Body of pancreas (tissue), 4 donors: ENCODE results near the gene ROR1. TPM values are rescaled to one million over a fixed set of nuclear protein-coding genes. Genes with fewer than 3 reads are reported as not detected.

Experiments
- ATAC-seq: fragments of 150-250 bp; one replicate; pipeline ENCODE4 v1.9.1; 2016
- DNase-seq, 4 donors: peaks; one replicate each; pipeline ENCODE4 v3.0.0-alpha.2; 2019
- H3K27ac ChIP-seq, 4 donors: fragments of 200-600 bp; sonication (generic); 1 replicate in 3 of 4; 2 replicates in 1 of 4; pipeline versions ENCODE4 v1.5.1 to v1.6.1; 2016 to 2019; ENCODE audit warnings: mild to moderate bottlenecking in 1 of 4, mixed read lengths in 1 of 4, moderate library complexity in 1 of 4
- H3K27me3 ChIP-seq, 2 donors: fragments of 200-600 bp; sonication (generic); one replicate each; pipeline ENCODE4 v1.6.0; 2016; ENCODE audit warnings: mild to moderate bottlenecking in 1 of 2
- H3K36me3 ChIP-seq, 2 donors: fragments of 200-600 bp; sonication (generic); replicated peaks in 1 of 2; 2 replicates each; pipeline ENCODE4 v1.5.1; 2016; ENCODE audit warnings: low read depth in 2 of 2; ENCODE audit not compliant: insufficient read depth in 1 of 2
- H3K4me1 ChIP-seq: fragments of 200-600 bp; sonication (generic); one replicate; pipeline ENCODE4 v1.6.0; 2016
- H3K4me3 ChIP-seq, 2 donors: fragments of 200-600 bp; sonication (generic); 1 replicate in 1 of 2; 2 replicates in 1 of 2; pipeline ENCODE4 v1.5.1; 2016 to 2019
- H3K9me3 ChIP-seq, 3 donors: fragments of 200-600 bp; sonication (generic); 1 replicate in 2 of 3; 2 replicates in 1 of 3; pipeline ENCODE4 v1.5.1; 2016
- POLR2A ChIP-seq, 3 donors: fragments of 450-650 bp; IDR thresholded peaks; one replicate each; pipeline ENCODE4 v1.6.1; 2016; ENCODE audit warnings: antibody characterized with exemption in 3 of 3, mild to moderate bottlenecking in 2 of 3
- WGBS, 2 donors: methylation state at CpG; one replicate each; pipeline ENCODE4 v1.1.5; 2017; 5-methylcytosine and 5-hydroxymethylcytosine counted together
- intact Hi-C: fragments of 100-400 bp; cut with DNase I; formaldehyde crosslinking; loops from one replicate; pipeline ENCODE4 v1.15.1; 2023
- total RNA-seq, 2 donors: library from RNA; depleted of rRNA; stranded (reverse); fragments of >200 nt; gene quantifications; one replicate each; pipeline ENCODE4 v1.1.0, GENCODE V29; 2016
- TF ChIP-seq, protein P1 (sequence below), 7 experiments: fragments of 450-650 bp in 4 of 7; fragments of 200-600 bp in 3 of 7; sonication (generic) in 3 of 7; IDR thresholded peaks; one replicate each; pipeline ENCODE4 v1.5.1; 2016 to 2019; ENCODE audit warnings: antibody characterized with exemption in 7 of 7

ROR1 gene
- total RNA-seq, 2 donors from 2014 or later, result 26.7 to 56.0 TPM

DNA sequence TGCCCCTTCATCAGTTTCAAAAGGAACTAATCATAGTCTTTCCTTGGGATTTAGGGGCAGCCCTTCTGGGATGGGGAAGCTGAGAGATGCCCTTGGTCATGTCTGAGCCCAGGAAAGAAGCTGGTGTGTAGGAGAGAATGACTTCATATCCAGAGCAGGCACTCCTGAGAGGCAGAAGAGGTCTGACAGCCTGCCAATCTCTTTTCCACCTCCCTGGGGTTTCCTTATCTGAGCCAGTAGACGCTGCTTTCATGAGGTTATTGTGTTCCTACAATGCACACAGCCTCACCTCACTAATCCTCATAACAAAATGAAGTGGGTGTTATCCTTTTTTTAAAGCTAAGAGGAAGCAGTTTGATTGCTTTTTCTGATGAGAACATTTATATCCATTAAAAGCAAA, 14.1 kb downstream of the ROR1 start:
- H3K4me1 ChIP-seq, result peaks cover 42% of the 10 kb centered on the region
- H3K9me3 ChIP-seq, result no peaks in the 10 kb centered on the region
- H3K27me3 ChIP-seq, result no peaks in the 10 kb centered on the region
- intact Hi-C loops, result no loop called here
- H3K36me3 ChIP-seq, result no peaks in the 10 kb centered on the region
- no peak overlapping the region for H3K4me3 ChIP-seq
- 6 to 10% methylated on average over 1 of the region's 1 CpG for WGBS, 2 donors
- no peak overlapping the region for H3K27ac ChIP-seq
- DNase-seq (peak in 1 of 4 donors; percentile 26), ATAC-seq (no peak)
- TF ChIP-seq, protein P1, sequence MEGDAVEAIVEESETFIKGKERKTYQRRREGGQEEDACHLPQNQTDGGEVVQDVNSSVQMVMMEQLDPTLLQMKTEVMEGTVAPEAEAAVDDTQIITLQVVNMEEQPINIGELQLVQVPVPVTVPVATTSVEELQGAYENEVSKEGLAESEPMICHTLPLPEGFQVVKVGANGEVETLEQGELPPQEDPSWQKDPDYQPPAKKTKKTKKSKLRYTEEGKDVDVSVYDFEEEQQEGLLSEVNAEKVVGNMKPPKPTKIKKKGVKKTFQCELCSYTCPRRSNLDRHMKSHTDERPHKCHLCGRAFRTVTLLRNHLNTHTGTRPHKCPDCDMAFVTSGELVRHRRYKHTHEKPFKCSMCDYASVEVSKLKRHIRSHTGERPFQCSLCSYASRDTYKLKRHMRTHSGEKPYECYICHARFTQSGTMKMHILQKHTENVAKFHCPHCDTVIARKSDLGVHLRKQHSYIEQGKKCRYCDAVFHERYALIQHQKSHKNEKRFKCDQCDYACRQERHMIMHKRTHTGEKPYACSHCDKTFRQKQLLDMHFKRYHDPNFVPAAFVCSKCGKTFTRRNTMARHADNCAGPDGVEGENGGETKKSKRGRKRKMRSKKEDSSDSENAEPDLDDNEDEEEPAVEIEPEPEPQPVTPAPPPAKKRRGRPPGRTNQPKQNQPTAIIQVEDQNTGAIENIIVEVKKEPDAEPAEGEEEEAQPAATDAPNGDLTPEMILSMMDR (IDR thresholded peaks at IDR 0.05), result no peak
- TF ChIP-seq POLR2A (IDR thresholded peaks at IDR 0.05), result no peak

DNA sequence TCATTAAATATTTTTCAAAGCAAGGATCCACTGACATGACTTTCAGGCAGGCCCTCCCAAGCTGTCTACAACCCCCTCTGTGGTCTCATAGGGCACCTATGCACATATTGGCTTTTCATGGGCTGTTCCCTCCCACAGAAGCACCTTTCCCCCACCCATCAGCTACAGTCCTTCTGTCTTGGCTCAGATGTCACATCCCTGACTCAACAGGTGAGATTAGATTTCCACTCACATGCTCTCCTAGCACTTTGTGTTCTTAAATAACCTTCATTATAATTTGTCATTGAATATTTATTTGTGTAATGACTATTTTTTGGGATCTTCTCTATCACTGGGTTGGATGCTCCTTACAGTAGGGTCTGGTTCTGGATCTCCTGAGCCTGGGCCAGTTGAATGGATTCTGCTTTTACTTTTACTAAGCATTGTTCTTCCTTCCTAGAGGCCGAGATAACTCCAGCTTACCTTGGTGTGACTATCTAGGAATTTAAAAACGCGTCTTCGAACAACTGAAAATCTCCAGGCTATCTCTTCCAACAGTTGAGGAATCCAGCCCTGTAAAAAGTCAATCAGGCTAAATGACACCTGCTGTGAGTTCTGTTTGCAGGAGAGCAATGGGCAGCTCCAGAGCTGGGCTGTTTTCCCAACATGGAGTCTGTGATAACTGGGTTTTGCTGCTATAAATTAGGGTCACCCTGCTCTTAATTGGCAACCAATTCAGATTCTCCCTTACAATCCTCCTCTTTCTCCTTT, 16.2 kb downstream of the ROR1 start:
- peaks cover 27% of the 10 kb centered on the region for H3K4me1 ChIP-seq

DNA sequence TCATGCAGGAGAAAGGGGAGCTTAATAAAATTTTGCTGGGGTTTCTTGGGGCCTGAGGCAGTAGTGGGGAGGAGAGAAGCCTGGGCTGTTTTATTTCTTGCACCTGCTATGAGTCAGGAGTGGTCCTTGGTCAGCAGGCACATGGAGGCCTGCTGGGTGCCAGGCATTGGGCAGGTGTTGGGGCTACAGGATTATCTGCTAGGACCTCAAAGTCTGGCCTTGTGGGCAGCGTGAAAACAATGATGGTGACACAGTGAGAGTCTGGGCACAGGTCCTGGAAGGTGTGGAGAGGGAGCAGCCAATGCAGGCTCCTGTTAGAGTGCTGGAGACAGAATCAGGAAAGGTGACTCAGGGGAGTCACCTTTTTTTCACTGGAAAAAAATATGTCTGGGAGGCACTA, 17.2 kb downstream of the ROR1 start:
- TF ChIP-seq, protein P1 (IDR thresholded peaks at IDR 0.05), result no peak
- TF ChIP-seq POLR2A (IDR thresholded peaks at IDR 0.05), result no peak
- Histone ChIP-seq H3K9me3 (no peaks in the 10 kb centered on the region), H3K36me3 (no peaks in the 10 kb centered on the region), H3K27ac (no peak overlapping the region), H3K27me3 (no peaks in the 10 kb centered on the region), H3K4me1 (peaks cover 33% of the 10 kb centered on the region), H3K4me3 (no peak overlapping the region)
- DNase-seq (peak; percentile 15 to 76 (median 34)), ATAC-seq (peak; percentile 63)
- 13 to 33% methylated on average over 1 of the region's 1 CpG for WGBS, 2 donors
- intact Hi-C loops, result no loop called here

More for the DNA sequence above, 16.2 kb downstream of the ROR1 start:
- no peak overlapping the region for H3K4me3 ChIP-seq
- intact Hi-C loops, result no loop called here
- no peak for DNase-seq
- H3K36me3 ChIP-seq, result no peaks in the 10 kb centered on the region
- ATAC-seq, result no peak
- WGBS, 2 donors, result 59 to 83% methylated on average over 4 of the region's 4 CpGs
- TF ChIP-seq, protein P1 (IDR thresholded peaks at IDR 0.05), result no peak
- TF ChIP-seq POLR2A (IDR thresholded peaks at IDR 0.05), result no peak
- H3K9me3 ChIP-seq, result no peaks in the 10 kb centered on the region
- H3K27ac ChIP-seq, result no peak overlapping the region
- H3K27me3 ChIP-seq, result no peaks in the 10 kb centered on the region

DNA sequence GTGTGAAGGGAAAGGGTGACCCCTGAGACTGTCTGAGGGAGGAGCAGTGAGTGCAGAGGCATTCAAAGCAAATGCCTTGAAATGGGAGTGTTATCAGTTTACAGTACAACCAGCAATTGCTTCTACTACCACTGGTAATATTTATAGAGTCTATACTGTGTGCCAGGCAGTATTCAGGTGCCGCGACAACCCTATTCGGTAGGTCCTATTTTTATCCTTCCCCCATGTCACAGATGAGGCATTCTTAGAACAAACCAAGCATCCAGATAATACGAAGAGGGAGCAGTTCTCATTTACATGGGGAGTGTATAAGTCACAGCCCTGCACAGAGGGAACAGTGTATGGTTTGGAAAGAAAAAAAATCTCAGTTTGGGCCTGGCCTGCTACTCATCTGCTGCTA, 18.3 kb downstream of the ROR1 start:
- ATAC-seq (no peak), DNase-seq (no peak)
- Histone ChIP-seq H3K4me3 (no peak overlapping the region), H3K27ac (no peak overlapping the region), H3K36me3 (no peaks in the 10 kb centered on the region), H3K4me1 (peaks cover 35% of the 10 kb centered on the region), H3K9me3 (no peaks in the 10 kb centered on the region), H3K27me3 (no peaks in the 10 kb centered on the region)
- WGBS, 2 donors, result 86 to 87% methylated on average over 4 of the region's 4 CpGs
- TF ChIP-seq, protein P1 (IDR thresholded peaks at IDR 0.05), result no peak
- TF ChIP-seq POLR2A (IDR thresholded peaks at IDR 0.05), result no peak
- intact Hi-C loops, result no loop called here

DNA sequence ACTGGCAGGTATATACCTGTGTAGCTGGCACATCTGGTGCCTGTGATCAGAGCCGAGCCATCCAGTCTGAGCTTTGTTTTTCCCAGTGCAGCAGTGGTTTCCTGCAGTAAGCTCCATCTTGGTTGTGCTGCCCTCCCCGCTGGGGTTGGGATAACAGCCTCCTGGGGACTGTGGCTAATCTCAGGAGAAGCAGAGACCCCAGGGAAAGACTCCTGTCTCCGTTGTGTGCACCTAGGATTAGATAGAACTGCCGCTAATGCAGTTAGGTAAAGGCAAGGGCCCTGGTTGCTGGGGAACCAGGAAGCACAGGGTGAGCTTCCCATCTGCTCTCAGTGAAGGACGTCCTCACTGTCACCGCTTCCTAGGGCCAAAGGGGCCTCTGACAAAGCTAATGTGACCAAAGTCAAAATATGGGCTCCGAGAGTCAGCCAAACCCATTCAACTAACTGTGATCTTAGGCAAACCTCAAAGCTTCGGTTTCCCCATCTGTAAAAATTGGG, 20.0 kb downstream of the ROR1 start:
- DNase-seq (peak in 2 of 4 donors; percentile 40 to 47), ATAC-seq (no peak)
- no peak overlapping the region for H3K27ac ChIP-seq
- no peaks in the 10 kb centered on the region for H3K36me3 ChIP-seq
- H3K4me1 ChIP-seq, result peaks cover 35% of the 10 kb centered on the region
- intact Hi-C loops, result no loop called here
- H3K9me3 ChIP-seq, result no peaks in the 10 kb centered on the region
- TF ChIP-seq POLR2A (IDR thresholded peaks at IDR 0.05), result no peak
- TF ChIP-seq, protein P1 (IDR thresholded peaks at IDR 0.05), result no peak
- no peaks in the 10 kb centered on the region for H3K27me3 ChIP-seq
- H3K4me3 ChIP-seq, result no peak overlapping the region
- WGBS, 2 donors, result 83 to 98% methylated on average over 5 to 8 of the region's 8 CpGs
